K562 (cell line): ENCODE measurements around the gene LINC00305. TPM values are rescaled to one million over a fixed set of nuclear protein-coding genes. Genes with fewer than 3 reads are reported as not detected.

Source experiments
- ATAC-seq: fragments of 200-7000 bp; cut with Tn5 transposase; 3 replicates; pipeline ENCODE4 v1.9.1; 2020; ENCODE audit warnings: moderate library complexity
- BruUV-seq: library from RNA; stranded (reverse); fragments of 400-500 nt; replicated peaks from 2 replicates; lab custom pipeline; 2021; lab: Mats Ljungman, UMichigan
- CTCF ChIA-PET: fragments of 300-600 bp; formaldehyde crosslinking; extraction: SDS; loops from one replicate; lab custom pipeline; 2021; ENCODE audit warnings: low intra/inter-chr PET ratio; lab: Yijun Ruan, JAX
- POLR2A ChIA-PET: fragments of 300-600, 350-650 bp; sonication (Branson Sonifier 250); formaldehyde crosslinking; extraction: SDS; loops from one replicate; lab custom pipeline; 2021; ENCODE audit warnings: antibody characterized with exemption, inconsistent platforms; lab: Yijun Ruan, JAX
- DNase-seq, 4 experiments: peaks; one replicate each; pipeline versions ENCODE4 v3.0.0 to v3.0.0-alpha.2; 2011 to 2018; ENCODE audit warnings: low spot score in 3 of 4, mixed read lengths in 3 of 4; ENCODE audit errors: extremely low read depth in 1 of 4
- FAIRE-seq: peaks from 2 replicates; lab custom pipeline; 2011; peaks lifted over from hg19 to GRCh38; lab: Jason Lieb, UNC
- H2AFZ ChIP-seq: 2 replicates; pipeline ENCODE4 v1.6.0; 2011; ENCODE audit warnings: low read depth, low read length, control low read depth, inconsistent platforms
- H3K27ac ChIP-seq: fragments of 200-600 bp; 3 replicates; pipeline ENCODE4 v1.8.0; 2011; ENCODE audit warnings: low read depth, mild to moderate bottlenecking, control low read depth, inconsistent platforms, low read length, moderate library complexity, mixed read lengths; ENCODE audit errors: extremely low read depth
- H3K27me3 ChIP-seq, 2 experiments: fragments of 300-600 bp in 1 of 2; 2 replicates in 1 of 2; 3 replicates in 1 of 2; pipeline versions ENCODE4 v1.6.0 to v1.8.0; 2011; ENCODE audit warnings: inconsistent platforms in 2 of 2, low read length in 2 of 2, mild to moderate bottlenecking in 1 of 2, mixed read lengths in 1 of 2, moderate library complexity in 1 of 2; ENCODE audit not compliant: control insufficient read depth in 2 of 2, insufficient read depth in 2 of 2
- H3K36me3 ChIP-seq: fragments of 300-600 bp; 3 replicates; pipeline ENCODE4 v1.8.0; 2011; ENCODE audit warnings: mild to moderate bottlenecking, low read length, inconsistent platforms; ENCODE audit not compliant: control insufficient read depth, insufficient read depth
- H3K4me1 ChIP-seq, 2 experiments: fragments of 200-600 bp in 1 of 2; replicated peaks in 1 of 2; 2 replicates in 1 of 2; 3 replicates in 1 of 2; pipeline versions ENCODE4 v1.5.1 to v1.8.0; 2011; ENCODE audit warnings: inconsistent platforms in 2 of 2, low read length in 2 of 2, mild to moderate bottlenecking in 1 of 2, mixed read lengths in 1 of 2, moderate library complexity in 1 of 2; ENCODE audit not compliant: control insufficient read depth in 2 of 2, insufficient read depth in 2 of 2
- H3K4me2 ChIP-seq: 2 replicates; pipeline ENCODE4 v1.6.1; 2011; ENCODE audit warnings: low read length, control low read depth, inconsistent platforms, mixed read lengths; ENCODE audit not compliant: insufficient read depth
- H3K4me3 ChIP-seq: fragments of 200-600 bp; sonication (generic), shearing (Covaris generic); 2 replicates; pipeline ENCODE4 v1.5.1; 2016; ENCODE audit warnings: control low read depth, inconsistent platforms
- H3K79me2 ChIP-seq: fragments of 200-600 bp; 3 replicates; pipeline ENCODE4 v1.8.0; 2011; ENCODE audit warnings: low read length, inconsistent platforms; ENCODE audit not compliant: control insufficient read depth, insufficient read depth
- H3K9ac ChIP-seq, 2 experiments: 2 replicates each; pipeline versions ENCODE4 v1.6.0 to v1.6.1; 2011; ENCODE audit warnings: low read depth in 2 of 2, low read length in 2 of 2, control low read depth in 1 of 2, inconsistent platforms in 1 of 2, mild to moderate bottlenecking in 1 of 2, mixed read lengths in 1 of 2; ENCODE audit not compliant: insufficient read depth in 1 of 2
- H3K9me1 ChIP-seq: one replicate; pipeline ENCODE4 v1.6.0; 2011; ENCODE audit warnings: inconsistent platforms, mild to moderate bottlenecking, low read length, moderate library complexity; ENCODE audit not compliant: control insufficient read depth, insufficient read depth
- H3K9me3 ChIP-seq: replicated peaks from 2 replicates; pipeline ENCODE4 v1.5.1; 2011; ENCODE audit warnings: low read depth, low read length, inconsistent platforms; ENCODE audit not compliant: control insufficient read depth, insufficient read depth
- H4K20me1 ChIP-seq: replicated peaks from 2 replicates; pipeline ENCODE4 v1.6.1; 2011; ENCODE audit warnings: low read length, inconsistent platforms, mixed read lengths; ENCODE audit not compliant: control insufficient read depth, insufficient read depth
- CBX2 ChIP-seq: fragments of 200-600 bp; sonication (generic); IDR thresholded peaks from one replicate; pipeline ENCODE4 v1.6.1; 2012; ENCODE audit warnings: mild to moderate bottlenecking, low read length, inconsistent platforms; ENCODE audit not compliant: insufficient read depth, poor library complexity, severe bottlenecking
- CHD4 ChIP-seq: fragments of 200-600 bp; sonication (generic); IDR thresholded peaks from 3 replicates; pipeline ENCODE4 v1.6.1; 2012; ENCODE audit warnings: low read depth, mild to moderate bottlenecking, mixed read lengths, low read length, inconsistent platforms; ENCODE audit not compliant: insufficient read depth, insufficient replicate concordance, poor library complexity, severe bottlenecking
- DEAF1 ChIP-seq: fragments of 450-650 bp; formaldehyde crosslinking; IDR thresholded peaks from 2 replicates; pipeline ENCODE4 v1.4.0; 2020; ENCODE audit warnings: mild to moderate bottlenecking, moderate library complexity
- ELF2 ChIP-seq: fragments of 250-450 bp; sonication (Bioruptor Pico); IDR thresholded peaks from 2 replicates; pipeline ENCODE4 v1.5.0; 2021; ENCODE audit warnings: mild to moderate bottlenecking
- MEF2A ChIP-seq: IDR thresholded peaks from 2 replicates; pipeline ENCODE4 v1.6.1; 2011; ENCODE audit warnings: low read depth, mild to moderate bottlenecking, low read length, moderate library complexity; ENCODE audit not compliant: control insufficient read depth
- MLLT1 ChIP-seq, 2 experiments: fragments of 450-650 bp; IDR thresholded peaks; 2 replicates each; pipeline ENCODE4 v1.6.1; 2016
- NFATC3 ChIP-seq: fragments of 450-650 bp; IDR thresholded peaks from 2 replicates; pipeline ENCODE4 v1.6.1; 2017; ENCODE audit warnings: mild to moderate bottlenecking
- RBFOX2 ChIP-seq: fragments of 200-400 bp; formaldehyde crosslinking; IDR thresholded peaks from 2 replicates; pipeline ENCODE4 v1.6.1; 2017; ENCODE audit warnings: low read depth, mild to moderate bottlenecking, low read length, moderate library complexity
- TFAM ChIP-seq: fragments of 250-450 bp; sonication (Bioruptor Pico); conservative IDR thresholded peaks from 2 replicates; pipeline ENCODE4 v1.5.0; 2021; ENCODE audit warnings: mild to moderate bottlenecking, moderate library complexity
- ZNF398 ChIP-seq: fragments of 250-450 bp; sonication (Bioruptor Pico); IDR thresholded peaks from 2 replicates; pipeline ENCODE4 v1.8.0; 2021; ENCODE audit warnings: moderate library complexity, mild to moderate bottlenecking, inconsistent platforms
- WGBS: fragments of 100-300 bp; shearing (Covaris generic); methylation state at CpG from one replicate; pipeline ENCODE4 v1.1.6; 2016; ENCODE audit warnings: low coverage, mixed read lengths; ENCODE audit not compliant: insufficient coverage; ENCODE audit errors: missing lambda C conversion rate; 5-methylcytosine and 5-hydroxymethylcytosine counted together
- in situ Hi-C: fragments of 300-500 bp; cut with MboI; formaldehyde crosslinking; loops from 4 replicates; pipeline ENCODE4 v1.15.0; 2018; ENCODE audit warnings: inconsistent platforms, mixed read lengths
- intact Hi-C: fragments of 100-400 bp; cut with micrococcal nuclease; formaldehyde crosslinking; loops from 2 replicates; pipeline ENCODE4 v1.14.2; 2022
- polyA plus RNA-seq, 8 experiments: library from polyadenylated mRNA; depleted of rRNA in 4 of 8; stranded (reverse) in 5 of 8; unstranded in 3 of 8; fragments of >200 nt; fragmentation: Nextera tagmentation in 2 of 8; fragmentation: Illumina TruSeq in 1 of 8; extraction: Ambion mirVana in 2 of 8; extraction: Trizol in 1 of 8; gene quantifications; 2 replicates each; pipeline versions ENCODE4 v1.2.1 to v1.2.3, GENCODE V29; 2011 to 2014; ENCODE audit warnings: inconsistent platforms in 1 of 8, missing spikeins in 1 of 8
- total RNA-seq, 7 experiments: library from RNA; depleted of rRNA in 6 of 7; stranded (reverse); fragments of >200 nt in 6 of 7; fragmentation: Illumina TruSeq in 2 of 7; extraction: Trizol in 2 of 7; gene quantifications; 2 replicates each; pipeline versions ENCODE4 v1.2.1 to v1.2.3, GENCODE V29; 2011 to 2021; ENCODE audit warnings: low replicate concordance in 1 of 7

Gene LINC00305
- total and polyA plus RNA-seq, 9 of the 15 experiments (the other 6 are each of a cell fraction or from before 2014, with no cell fraction given): not detected

- no peak for TF ChIP-seq RBFOX2
- TF ChIP-seq CBX2: no peak
These were observed 6.0 kb downstream of the LINC00305 start (continued) for GRCh38 chr18:64142904-64143303.

GRCh38 chr18:64137914-64138313, 11.0 kb downstream of the LINC00305 start:
- ChIA-PET POLR2A (interaction anchor here (0.6 kb wide), 1 partner anchor 30 kb away, joined by 3 read pairs; no protein-coding TSS in a partner anchor), CTCF (no interaction called here)
- ATAC-seq (no peak), FAIRE-seq (no peak), DNase-seq (no peak)
- Histone ChIP-seq H3K4me2 (no peak overlapping the region), H3K4me3 (no peak overlapping the region), H3K9me3 (no peaks in the 10 kb centered on the region), H3K79me2 (no peaks in the 10 kb centered on the region), H2AFZ (no peak overlapping the region), H3K27ac (no peak overlapping the region), H4K20me1 (no peaks in the 10 kb centered on the region), H3K27me3 (no peaks in the 10 kb centered on the region), H3K4me1 (no peaks in the 10 kb centered on the region), H3K36me3 (no peaks in the 10 kb centered on the region), H3K9me1 (no peaks in the 10 kb centered on the region), H3K9ac (no peak overlapping the region)
- in situ Hi-C loops: no loop called here
- intact Hi-C loops: no loop called here
- 0% methylated on average over 1 of the region's 1 CpG for WGBS
- TF ChIP-seq CHD4: no peak
- no peak for TF ChIP-seq TFAM (CRISPR knock-in tag)
- no peak for TF ChIP-seq MEF2A
- no peak for TF ChIP-seq ZNF398 (CRISPR knock-in tag)
- no peak for TF ChIP-seq NFATC3
- no peak for TF ChIP-seq DEAF1 (CRISPR knock-in tag)
- no peak for TF ChIP-seq MLLT1 (IDR thresholded peaks at IDR 0.05)
- TF ChIP-seq ELF2 (CRISPR knock-in tag): no peak
- no TSS peak for BruUV-seq
